H7 (cell line): ENCODE measurements around the gene STIM2. TPM values are rescaled to one million over a fixed set of nuclear protein-coding genes. Genes with fewer than 3 reads are reported as not detected.
"Not testable (repeated sequence)": the region's sequence is repeated elsewhere in the genome, so short reads cannot be mapped to it uniquely, and the experiment has no call there.

Experiments used
- DNase-seq: peaks from one replicate; pipeline ENCODE4 v3.0.0; 2012
- H3K27me3 ChIP-seq: 2 replicates; pipeline ENCODE4 v1.6.0; 2011; ENCODE audit warnings: mild to moderate bottlenecking, low read length; ENCODE audit not compliant: control insufficient read depth, insufficient read depth
- H3K36me3 ChIP-seq: replicated peaks from 2 replicates; pipeline ENCODE4 v1.5.1; 2011; ENCODE audit warnings: low read length; ENCODE audit not compliant: control insufficient read depth, insufficient read depth
- H3K4me3 ChIP-seq: 2 replicates; pipeline ENCODE4 v1.5.1; 2011; ENCODE audit warnings: low read depth, mild to moderate bottlenecking, control low read depth, low read length, moderate library complexity; ENCODE audit not compliant: insufficient read depth
- total RNA-seq: library from RNA; depleted of rRNA; stranded (reverse); fragments of >200 nt; shearing (Covaris generic); gene quantifications from 2 replicates; pipeline ENCODE4 v1.2.3, GENCODE V29; 2014; rRNA removed

The STIM2 gene
- 13.3 and 27.3 TPM in 2 replicates for total RNA-seq

- peak; percentile 96 for DNase-seq
- Histone ChIP-seq H3K36me3 (no peaks in the 10 kb centered on the region), H3K27me3 (peaks cover 4% of the 10 kb centered on the region; the same call in 1 of the 2 replicates), H3K4me3 (peak within 1 kb of the TSS; percentile 71)
Measured at GRCh38 chr4:26860157-26860921, at the start of gene STIM2. Gene STIM2, plus strand, starts transcription at chr4:26860841.

- H3K36me3 ChIP-seq, H3K27me3 ChIP-seq, DNase-seq, H3K4me3 ChIP-seq: not testable (repeated sequence)
Measured at GRCh38 chr4:26811571-26811970, 49.1 kb upstream of the STIM2 start.

- DNase-seq = no peak
- Histone ChIP-seq H3K4me3 (no peak overlapping the region), H3K36me3 (no peaks in the 10 kb centered on the region), H3K27me3 (no peaks in the 10 kb centered on the region)
Measured at GRCh38 chr4:26812049-26812714, 48.5 kb upstream of the STIM2 start.

GRCh38 chr4:26813698-26814097 lies 46.9 kb upstream of the STIM2 start:
- Histone ChIP-seq H3K36me3 (no peaks in the 10 kb centered on the region), H3K4me3 (no peak overlapping the region), H3K27me3 (no peaks in the 10 kb centered on the region)
- DNase-seq = no peak

- Histone ChIP-seq H3K4me3 (no peak overlapping the region), H3K36me3 (no peaks in the 10 kb centered on the region), H3K27me3 (no peaks in the 10 kb centered on the region)
- no peak for DNase-seq
Measured at GRCh38 chr4:26815199-26815598, 45.4 kb upstream of the STIM2 start.

GRCh38 chr4:26815706-26816105 lies 44.9 kb upstream of the STIM2 start:
- Histone ChIP-seq H3K36me3 (no peaks in the 10 kb centered on the region), H3K4me3 (no peak overlapping the region), H3K27me3 (no peaks in the 10 kb centered on the region)
- no peak for DNase-seq

- Histone ChIP-seq H3K4me3 (no peak overlapping the region), H3K27me3 (no peaks in the 10 kb centered on the region), H3K36me3 (no peaks in the 10 kb centered on the region)
- DNase-seq = peak; percentile 65
Measured at GRCh38 chr4:26819026-26819425, 41.6 kb upstream of the STIM2 start.

- Histone ChIP-seq H3K36me3 (no peaks in the 10 kb centered on the region), H3K4me3 (no peak overlapping the region), H3K27me3 (no peaks in the 10 kb centered on the region)
- DNase-seq = no peak
Measured at GRCh38 chr4:26819478-26820095, 41.1 kb upstream of the STIM2 start.

- Histone ChIP-seq H3K4me3 (no peak overlapping the region), H3K36me3 (no peaks in the 10 kb centered on the region), H3K27me3 (no peaks in the 10 kb centered on the region)
- no peak for DNase-seq
Measured at GRCh38 chr4:26820346-26820745, 40.3 kb upstream of the STIM2 start.

GRCh38 chr4:26821031-26821430 lies 39.6 kb upstream of the STIM2 start:
- no peaks in the 10 kb centered on the region for H3K27me3 ChIP-seq
- H3K36me3 ChIP-seq = no peaks in the 10 kb centered on the region
- no peak for DNase-seq
- no peak overlapping the region for H3K4me3 ChIP-seq

- no peaks in the 10 kb centered on the region for H3K27me3 ChIP-seq
- no peak overlapping the region for H3K4me3 ChIP-seq
- DNase-seq = no peak
- H3K36me3 ChIP-seq = no peaks in the 10 kb centered on the region
Measured at GRCh38 chr4:26821677-26822503, 38.8 kb upstream of the STIM2 start.

GRCh38 chr4:26822546-26822945 lies 38.1 kb upstream of the STIM2 start:
- Histone ChIP-seq H3K27me3 (no peaks in the 10 kb centered on the region), H3K4me3 (no peak overlapping the region), H3K36me3 (no peaks in the 10 kb centered on the region)
- no peak for DNase-seq

- not testable (repeated sequence) for H3K4me3 ChIP-seq, H3K36me3 ChIP-seq, DNase-seq, H3K27me3 ChIP-seq
Measured at GRCh38 chr4:26822974-26823373, 37.7 kb upstream of the STIM2 start.

- no peak for DNase-seq
- Histone ChIP-seq H3K4me3 (no peak overlapping the region), H3K36me3 (no peaks in the 10 kb centered on the region), H3K27me3 (no peaks in the 10 kb centered on the region)
Measured at GRCh38 chr4:26823583-26823982, 37.1 kb upstream of the STIM2 start.
